B cell (primary cell): ENCODE results near the gene AMER3. TPM values are rescaled to one million over a fixed set of nuclear protein-coding genes. Genes with fewer than 3 reads are reported as not detected.

Source experiments
- ATAC-seq: fragments of 200-7000 bp; cut with Tn5 transposase; one replicate; pipeline ENCODE4 v1.10.0; 2021; ENCODE audit warnings: low read depth, mild to moderate bottlenecking, moderate number of reproducible peaks, moderate library complexity
- CTCF ChIA-PET: fragments of 350-600 bp; sonication (Branson Sonifier 250); formaldehyde crosslinking; loops from one replicate; lab custom pipeline; 2021; ENCODE audit warnings: antibody characterized with exemption, inconsistent platforms; lab: Charles Lee
- POLR2A ChIA-PET: fragments of 350-600 bp; sonication (Branson Sonifier 250); formaldehyde crosslinking; loops from one replicate; lab custom pipeline; 2021; ENCODE audit warnings: antibody characterized with exemption; lab: Charles Lee
- DNase-seq: peaks from one replicate; pipeline ENCODE4 v3.0.0; 2013
- H2AFZ ChIP-seq: 2 replicates; pipeline ENCODE4 v1.6.1; 2012; ENCODE audit warnings: mild to moderate bottlenecking, low read depth, low read length; ENCODE audit not compliant: insufficient read depth, poor library complexity, severe bottlenecking
- H3K27ac ChIP-seq, 2 donors: 1 replicate in 1 of 2; 2 replicates in 1 of 2; pipeline ENCODE4 v1.5.1; 2012 to 2013; ENCODE audit warnings: low read length in 2 of 2, mild to moderate bottlenecking in 2 of 2, moderate library complexity in 1 of 2
- H3K27me3 ChIP-seq, 4 experiments: fragments of 200-600 bp in 1 of 4; sonication (generic) in 1 of 4; replicated peaks in 1 of 4; 1 replicate in 2 of 4; 2 replicates in 2 of 4; pipeline versions ENCODE4 v1.6.1 to v1.7.0; 2013 to 2016; ENCODE audit warnings: low read length in 3 of 4, mild to moderate bottlenecking in 2 of 4, mixed read lengths in 1 of 4, moderate library complexity in 1 of 4; ENCODE audit not compliant: insufficient read depth in 4 of 4, control insufficient read depth in 3 of 4; ENCODE audit errors: control extremely low read depth in 1 of 4
- H3K36me3 ChIP-seq, 2 experiments: replicated peaks in 1 of 2; 1 replicate in 1 of 2; 2 replicates in 1 of 2; pipeline versions ENCODE4 v1.6.1 to v1.7.1; 2013; ENCODE audit warnings: low read length in 1 of 2; ENCODE audit not compliant: insufficient read depth in 2 of 2, control insufficient read depth in 1 of 2; ENCODE audit errors: control extremely low read depth in 1 of 2, extremely low read depth in 1 of 2
- H3K4me1 ChIP-seq, 2 donors: fragments of 200-600 bp in 1 of 2; sonication (generic) in 1 of 2; 1 replicate in 1 of 2; 2 replicates in 1 of 2; pipeline versions ENCODE4 v1.5.1 to v1.6.1; 2013 to 2017; ENCODE audit warnings: low read length in 2 of 2; ENCODE audit not compliant: control insufficient read depth in 2 of 2, insufficient read depth in 2 of 2
- H3K4me2 ChIP-seq: replicated peaks from 2 replicates; pipeline ENCODE3; 2012; ENCODE audit warnings: mild to moderate bottlenecking, low read depth, low read length; ENCODE audit not compliant: poor library complexity, severe bottlenecking
- H3K4me3 ChIP-seq, 5 experiments: fragments of 200-600 bp in 1 of 5; sonication (generic) in 1 of 5; 1 replicate in 3 of 5; 2 replicates in 2 of 5; pipeline versions ENCODE4 v1.5.1 to v1.7.0; 2011 to 2016; ENCODE audit warnings: low read length in 4 of 5, mild to moderate bottlenecking in 4 of 5, low read depth in 2 of 5, control low read depth in 1 of 5, moderate library complexity in 1 of 5; ENCODE audit not compliant: insufficient read depth in 1 of 5; ENCODE audit errors: control extremely low read depth in 1 of 5, extremely low read depth in 1 of 5
- H3K79me2 ChIP-seq: fragments of 200-600 bp; sonication (generic); one replicate; pipeline ENCODE4 v1.6.0; 2016; ENCODE audit warnings: low read length; ENCODE audit not compliant: control insufficient read depth, insufficient read depth
- H3K9ac ChIP-seq: fragments of 200-600 bp; sonication (generic); 2 replicates; pipeline ENCODE4 v1.6.1; 2017; ENCODE audit warnings: mild to moderate bottlenecking, low read length, moderate library complexity
- H3K9me3 ChIP-seq, 3 donors: one replicate each; pipeline versions ENCODE4 v1.6.1 to v1.7.1; 2013; ENCODE audit warnings: low read length in 2 of 3; ENCODE audit not compliant: control insufficient read depth in 2 of 3, insufficient read depth in 1 of 3; ENCODE audit errors: control extremely low read depth in 1 of 3
- H4K20me1 ChIP-seq: 2 replicates; pipeline ENCODE4 v1.6.0; 2012; ENCODE audit warnings: mild to moderate bottlenecking, low read length; ENCODE audit not compliant: insufficient read depth, control insufficient read depth, poor library complexity, severe bottlenecking
- H3K27ac Mint-ChIP-seq: one replicate; pipeline ENCODE4 v1.8.0; 2021; ENCODE audit warnings: mixed read lengths
- H3K27me3 Mint-ChIP-seq: one replicate; pipeline ENCODE4 v1.8.0; 2021; ENCODE audit warnings: mixed read lengths
- H3K4me1 Mint-ChIP-seq: one replicate; pipeline ENCODE4 v1.8.0; 2021; ENCODE audit warnings: mixed read lengths
- H3K4me3 Mint-ChIP-seq: one replicate; pipeline ENCODE4 v1.8.0; 2021; ENCODE audit warnings: mixed read lengths
- H3K9me3 Mint-ChIP-seq: one replicate; pipeline ENCODE4 v1.8.0; 2022; ENCODE audit warnings: mixed read lengths; ENCODE audit not compliant: insufficient read depth
- CTCF ChIP-seq: fragments of 200-600 bp; IDR thresholded peaks from one replicate; pipeline ENCODE4 v1.8.0; 2022; ENCODE audit warnings: antibody characterized with exemption, mild to moderate bottlenecking
- EZH2 ChIP-seq: IDR thresholded peaks from 2 replicates; pipeline ENCODE4 v1.6.1; 2012; ENCODE audit warnings: borderline replicate concordance, low read depth, mild to moderate bottlenecking, moderate library complexity, low read length; ENCODE audit not compliant: insufficient read depth, poor library complexity, severe bottlenecking
- WGBS: methylation state at CpG from one replicate; pipeline ENCODE4 v1.1.5; 2013; ENCODE audit warnings: missing lambda C conversion rate; ENCODE audit not compliant: insufficient coverage; 5-methylcytosine and 5-hydroxymethylcytosine counted together
- intact Hi-C: fragments of 100-400 bp; cut with micrococcal nuclease; formaldehyde crosslinking; loops from one replicate; pipeline ENCODE4 v1.10.0; 2022
- polyA plus RNA-seq: library from polyadenylated mRNA; depleted of rRNA; stranded (reverse); fragments of >200 nt; gene quantifications from 2 replicates; pipeline ENCODE4 v1.2.3, GENCODE V29; 2012
- total RNA-seq, 2 donors: library from RNA; stranded (reverse); fragments of 120-200 nt in 1 of 2; gene quantifications; 1 replicate in 1 of 2; 2 replicates in 1 of 2; pipeline versions ENCODE4 v1.2.3 to v1.2.4, GENCODE V29; 2013 to 2022

Gene AMER3
- total and polyA plus RNA-seq, 2 donors (not counting 1 experiment from before 2014, with no cell fraction given) = not detected

- Histone ChIP-seq H3K27ac (no peak overlapping the region), H3K36me3 (no peaks in the 10 kb centered on the region), H3K4me3 (no peak overlapping the region), H3K9ac (no peak overlapping the region), H3K79me2 (no peaks in the 10 kb centered on the region), H3K4me1 (no peaks in the 10 kb centered on the region), H3K27me3 (peaks cover 0 to 5% (median 0%) of the 10 kb centered on the region in 4 experiments), H3K4me2 (no peak overlapping the region), H4K20me1 (no peaks in the 10 kb centered on the region), H3K9me3 (peaks cover 0 to 3% (median 0%) of the 10 kb centered on the region in 3 donors), H2AFZ (no peak overlapping the region)
- DNase-seq (no peak), ATAC-seq (no peak)
- no peak for TF ChIP-seq EZH2
- TF ChIP-seq CTCF = no peak
- Mint-ChIP-seq H3K27me3 (peaks cover 11% of the 10 kb centered on the region), H3K4me1 (no peaks in the 10 kb centered on the region), H3K27ac (no peak overlapping the region), H3K4me3 (no peak overlapping the region), H3K9me3 (no peaks in the 10 kb centered on the region)
- ChIA-PET CTCF (no interaction called here), POLR2A (no interaction called here)
- WGBS = 91% methylated on average over 5 of the region's 7 CpGs
- intact Hi-C loops = no loop called here
These were observed 10.7 kb downstream of the AMER3 start for GRCh38 chr2:130766037-130766436.

- DNase-seq = no peak
- Histone ChIP-seq H3K4me3 (no peak overlapping the region), H4K20me1 (no peaks in the 10 kb centered on the region), H3K9me3 (peaks cover 0 to 3% (median 0%) of the 10 kb centered on the region in 3 donors), H3K4me2 (no peak overlapping the region), H2AFZ (no peak overlapping the region), H3K79me2 (no peaks in the 10 kb centered on the region), H3K9ac (no peak overlapping the region), H3K36me3 (no peaks in the 10 kb centered on the region), H3K27me3 (peaks cover 0 to 5% (median 0%) of the 10 kb centered on the region in 4 experiments), H3K27ac (no peak overlapping the region), H3K4me1 (no peaks in the 10 kb centered on the region)
- TF ChIP-seq EZH2 = no peak
- no peak for TF ChIP-seq CTCF
- CTCF ChIA-PET = no interaction called here
- POLR2A ChIA-PET = no interaction called here
- intact Hi-C loops = no loop called here
- no peaks in the 10 kb centered on the region for H3K4me1 Mint-ChIP-seq
- 88% methylated on average over 10 of the region's 12 CpGs for WGBS
- H3K27me3 Mint-ChIP-seq = peaks cover 7% of the 10 kb centered on the region
- no peak overlapping the region for H3K4me3 Mint-ChIP-seq
- H3K9me3 Mint-ChIP-seq = no peaks in the 10 kb centered on the region
- no peak overlapping the region for H3K27ac Mint-ChIP-seq
- ATAC-seq = no peak
These were observed 11.5 kb downstream of the AMER3 start for GRCh38 chr2:130766711-130767407.
